AG04450 (cell line): ENCODE data around the gene GNA15. TPM values are rescaled to one million over a fixed set of nuclear protein-coding genes. Genes with fewer than 3 reads are reported as not detected.

Experiments
- CTCF ChIA-PET: fragments of 300-600, 350-600 bp; formaldehyde crosslinking; extraction: SDS; loops from one replicate; lab custom pipeline; 2022; ENCODE audit warnings: antibody characterized with exemption, inconsistent platforms; lab: Charles Lee
- POLR2A ChIA-PET: fragments of 350-600 bp; formaldehyde crosslinking; extraction: SDS; loops from one replicate; lab custom pipeline; 2021; ENCODE audit warnings: antibody characterized with exemption, inconsistent platforms; lab: Yijun Ruan, JAX
- DNase-seq: peaks from one replicate; pipeline ENCODE4 v3.0.0-alpha.2; 2011; ENCODE audit warnings: low read depth, low spot score
- H3K27ac ChIP-seq: one replicate; pipeline ENCODE4 v1.5.1; 2012; ENCODE audit warnings: low read depth, low read length, control low read depth
- H3K27me3 ChIP-seq: one replicate; pipeline ENCODE4 v1.6.0; 2012; ENCODE audit warnings: low read length; ENCODE audit not compliant: control insufficient read depth, insufficient read depth
- H3K4me3 ChIP-seq: 2 replicates; pipeline ENCODE4 v1.5.1; 2011; ENCODE audit warnings: mild to moderate bottlenecking, low read depth, low read length, control low read depth
- H3K9me3 ChIP-seq: 2 replicates; pipeline ENCODE4 v1.5.1; 2012; ENCODE audit warnings: low read length; ENCODE audit not compliant: control insufficient read depth, insufficient read depth
- polyA plus RNA-seq: library from polyadenylated mRNA; depleted of rRNA; stranded (reverse); fragments of >200 nt; gene quantifications from 2 replicates; pipeline ENCODE4 v1.2.3, GENCODE V29; 2011
- TF ChIP-seq, protein P1 (sequence below): IDR thresholded peaks from 2 replicates; pipeline ENCODE4 v1.5.1; 2011; ENCODE audit warnings: low read depth, low read length, control low read depth, inconsistent platforms

Gene GNA15
- polyA plus RNA-seq, 1 experiment = not detected

DNA sequence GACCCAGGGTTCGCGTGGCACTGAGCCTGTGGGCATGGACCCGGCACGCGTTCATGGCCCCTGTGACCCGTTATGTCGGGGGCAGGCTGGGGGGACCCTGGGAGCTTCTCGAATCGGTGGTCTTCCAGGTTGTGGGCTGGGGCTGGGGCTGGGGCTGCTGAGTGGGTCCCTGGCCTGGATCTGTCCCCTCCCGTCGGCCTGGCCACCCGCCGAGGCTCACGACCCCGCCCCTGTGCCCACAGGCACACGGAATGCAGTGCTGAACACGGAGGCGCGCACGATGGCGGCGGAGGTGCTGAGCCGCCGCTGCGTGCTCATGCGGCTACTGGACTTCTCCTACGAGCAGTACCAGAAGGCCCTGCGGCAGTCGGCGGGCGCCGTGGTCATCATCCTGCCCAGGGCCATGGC is 56.4 kb downstream of the GNA15 start:
- Histone ChIP-seq H3K4me3 (no peak overlapping the region), H3K27me3 (no peaks in the 10 kb centered on the region), H3K9me3 (no peaks in the 10 kb centered on the region; the same call in 1 of the 2 replicates), H3K27ac (no peak overlapping the region)
- TF ChIP-seq, protein P1, sequence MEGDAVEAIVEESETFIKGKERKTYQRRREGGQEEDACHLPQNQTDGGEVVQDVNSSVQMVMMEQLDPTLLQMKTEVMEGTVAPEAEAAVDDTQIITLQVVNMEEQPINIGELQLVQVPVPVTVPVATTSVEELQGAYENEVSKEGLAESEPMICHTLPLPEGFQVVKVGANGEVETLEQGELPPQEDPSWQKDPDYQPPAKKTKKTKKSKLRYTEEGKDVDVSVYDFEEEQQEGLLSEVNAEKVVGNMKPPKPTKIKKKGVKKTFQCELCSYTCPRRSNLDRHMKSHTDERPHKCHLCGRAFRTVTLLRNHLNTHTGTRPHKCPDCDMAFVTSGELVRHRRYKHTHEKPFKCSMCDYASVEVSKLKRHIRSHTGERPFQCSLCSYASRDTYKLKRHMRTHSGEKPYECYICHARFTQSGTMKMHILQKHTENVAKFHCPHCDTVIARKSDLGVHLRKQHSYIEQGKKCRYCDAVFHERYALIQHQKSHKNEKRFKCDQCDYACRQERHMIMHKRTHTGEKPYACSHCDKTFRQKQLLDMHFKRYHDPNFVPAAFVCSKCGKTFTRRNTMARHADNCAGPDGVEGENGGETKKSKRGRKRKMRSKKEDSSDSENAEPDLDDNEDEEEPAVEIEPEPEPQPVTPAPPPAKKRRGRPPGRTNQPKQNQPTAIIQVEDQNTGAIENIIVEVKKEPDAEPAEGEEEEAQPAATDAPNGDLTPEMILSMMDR = no peak
- DNase-seq = no peak
- ChIA-PET CTCF (no interaction called here), POLR2A (no interaction called here)

DNA sequence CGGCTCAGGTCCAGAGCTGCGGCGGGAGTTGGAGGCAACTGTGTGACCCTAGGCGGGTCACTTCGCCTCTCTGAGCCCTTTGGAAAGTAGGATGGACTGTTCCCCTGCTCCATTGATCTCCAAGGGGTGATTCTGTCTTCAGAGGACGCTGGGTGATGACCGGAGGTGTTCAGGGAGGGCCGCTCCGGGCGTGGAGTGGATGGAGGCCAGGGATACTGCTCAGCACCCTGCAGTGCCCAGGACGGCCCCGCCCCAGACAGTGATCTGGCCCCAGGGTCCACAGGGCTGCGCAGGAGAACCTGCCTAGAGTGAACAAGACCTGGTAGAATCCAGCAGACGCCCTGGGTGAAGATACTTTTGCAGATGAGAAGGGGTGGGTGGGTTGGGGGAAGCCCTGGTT is 56.9 kb downstream of the GNA15 start:
- TF ChIP-seq, protein P1 = no peak
- Histone ChIP-seq H3K27me3 (no peaks in the 10 kb centered on the region), H3K27ac (no peak overlapping the region), H3K9me3 (no peaks in the 10 kb centered on the region; the same call in 1 of the 2 replicates), H3K4me3 (no peak overlapping the region)
- CTCF ChIA-PET = no interaction called here
- POLR2A ChIA-PET = no interaction called here
- no peak for DNase-seq

DNA sequence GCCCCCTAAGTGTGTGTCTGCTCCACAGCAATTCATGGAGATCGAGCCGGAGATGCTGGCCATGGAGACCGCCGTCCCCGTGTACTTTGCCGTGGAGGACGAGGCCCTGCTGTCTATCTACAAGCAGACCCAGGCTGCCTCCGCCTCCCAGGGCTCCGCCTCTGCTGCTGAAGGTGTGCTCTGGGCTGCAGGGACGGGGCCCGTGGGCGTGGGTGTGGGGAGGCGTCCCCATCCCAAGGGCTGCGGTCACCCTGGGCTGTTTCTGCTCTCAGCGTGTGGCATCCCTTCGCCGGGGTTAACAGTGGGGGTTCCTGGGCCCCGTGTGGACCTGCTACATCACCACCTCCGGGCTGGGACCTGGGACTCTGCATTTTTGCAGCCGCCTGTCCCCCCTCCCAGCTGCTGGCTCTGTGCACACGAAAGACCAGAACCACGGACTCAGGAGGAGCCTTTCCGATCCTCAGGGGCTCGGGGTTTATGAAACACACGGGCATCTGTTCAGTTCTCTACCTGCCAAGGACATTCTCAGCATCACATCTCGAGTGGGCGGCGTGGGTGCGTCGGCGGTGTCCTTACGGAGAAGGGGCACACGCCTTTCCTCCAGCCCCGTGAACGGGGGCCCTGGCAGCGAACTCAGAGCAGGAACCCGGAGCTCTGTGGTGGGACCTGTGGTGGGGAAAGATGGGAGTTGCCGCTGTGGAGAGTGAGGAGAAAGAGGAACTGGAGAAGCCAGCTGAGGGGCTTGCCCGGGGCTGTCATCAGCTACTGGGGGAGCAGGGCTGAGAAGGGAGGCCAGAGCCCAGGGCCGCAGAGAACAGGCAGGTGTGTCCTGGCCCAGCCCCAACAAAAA is 57.6 kb downstream of the GNA15 start:
- Histone ChIP-seq H3K4me3 (no peak overlapping the region), H3K9me3 (no peaks in the 10 kb centered on the region; the same call in 1 of the 2 replicates), H3K27ac (no peak overlapping the region), H3K27me3 (no peaks in the 10 kb centered on the region)
- ChIA-PET POLR2A (no interaction called here), CTCF (no interaction called here)
- DNase-seq = no peak
- TF ChIP-seq, protein P1 = no peak

DNA sequence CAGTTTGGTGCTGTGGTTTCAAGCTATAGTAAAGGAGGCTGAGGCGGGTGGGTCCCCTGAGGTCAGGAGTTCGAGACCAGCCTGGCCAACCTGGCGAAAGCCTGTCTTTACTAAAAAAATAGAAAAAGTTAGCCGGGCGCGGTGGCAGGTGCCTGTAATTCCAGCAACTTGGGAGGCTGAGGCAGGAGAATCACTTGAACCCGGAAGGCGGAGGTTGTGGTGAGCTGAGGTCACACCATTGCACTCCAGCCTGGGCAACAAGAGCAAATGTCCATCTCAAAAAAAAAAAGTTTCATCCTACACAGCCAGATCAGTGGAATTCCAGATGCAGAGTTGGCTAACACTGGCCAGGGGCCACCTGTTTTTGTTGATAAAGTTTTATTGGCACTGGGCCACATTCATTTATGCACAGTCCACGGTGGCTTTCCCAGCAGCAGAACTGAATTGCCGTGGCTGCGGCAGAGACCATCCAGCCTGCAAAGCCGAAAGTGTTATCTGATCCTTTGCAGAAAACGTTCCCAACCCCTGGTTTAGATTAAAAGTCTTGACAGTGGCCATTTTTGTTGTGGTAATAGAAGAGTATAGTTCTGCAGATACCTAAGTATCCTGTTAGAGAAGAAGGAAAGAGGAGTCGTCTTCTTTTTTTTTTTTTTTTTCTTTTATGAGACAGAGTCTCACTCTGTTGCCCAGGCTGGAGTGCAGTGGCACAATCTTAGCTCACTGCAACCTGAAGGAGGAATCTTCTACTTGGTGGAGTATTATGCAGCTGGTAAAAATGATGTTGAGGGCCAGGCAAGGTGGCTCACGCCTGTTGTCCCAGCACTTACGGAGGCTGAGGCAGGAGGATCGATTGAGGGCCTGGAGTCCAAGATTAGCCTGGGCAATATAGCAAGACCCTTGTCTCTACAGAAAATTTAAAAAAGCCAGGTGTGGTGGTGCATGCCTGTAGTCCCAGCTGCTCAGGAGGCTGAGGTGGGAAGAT is 58.6 kb downstream of the GNA15 start:
- TF ChIP-seq, protein P1 = no peak
- DNase-seq = no peak
- ChIA-PET CTCF (no interaction called here), POLR2A (no interaction called here)
- Histone ChIP-seq H3K27me3 (no peaks in the 10 kb centered on the region), H3K4me3 (no peak overlapping the region), H3K27ac (no peak overlapping the region), H3K9me3 (no peaks in the 10 kb centered on the region; the same call in 1 of the 2 replicates)
